CD4-positive, alpha-beta T cell treated with Interferon alpha-2 for 1 hour (primary cell): ENCODE measurements around the gene DIP2B.
A peak's percentile ranks its signal among the peaks of the same experiment; 100 is the strongest.

Experiments
- DNase-seq, 2 donors: peaks; one replicate each; pipeline ENCODE4 v3.0.0-alpha.2; 2020 to 2022

Gene DIP2B

DNA sequence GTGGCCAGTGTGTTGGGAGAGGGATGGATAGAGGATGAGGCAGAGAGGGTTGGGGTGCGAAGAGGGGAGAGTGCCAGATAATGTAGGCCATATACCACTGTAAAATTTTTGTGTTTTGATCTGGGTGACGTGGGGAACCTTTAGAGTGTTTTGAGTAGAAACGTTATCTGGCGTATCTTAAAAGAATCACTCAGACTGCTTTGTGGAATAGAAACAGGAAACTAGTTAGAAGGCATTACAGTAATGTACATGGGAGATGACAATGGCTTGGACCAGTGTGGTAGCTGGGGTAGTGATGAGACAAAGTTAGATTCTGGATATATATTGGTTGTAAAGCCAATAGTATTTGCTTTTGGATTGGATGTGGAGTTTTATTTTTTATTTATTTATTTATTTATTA lies 279.7 kb downstream of the DIP2B start:
- peak in 1 of 2 donors; percentile 14 for DNase-seq

DNA sequence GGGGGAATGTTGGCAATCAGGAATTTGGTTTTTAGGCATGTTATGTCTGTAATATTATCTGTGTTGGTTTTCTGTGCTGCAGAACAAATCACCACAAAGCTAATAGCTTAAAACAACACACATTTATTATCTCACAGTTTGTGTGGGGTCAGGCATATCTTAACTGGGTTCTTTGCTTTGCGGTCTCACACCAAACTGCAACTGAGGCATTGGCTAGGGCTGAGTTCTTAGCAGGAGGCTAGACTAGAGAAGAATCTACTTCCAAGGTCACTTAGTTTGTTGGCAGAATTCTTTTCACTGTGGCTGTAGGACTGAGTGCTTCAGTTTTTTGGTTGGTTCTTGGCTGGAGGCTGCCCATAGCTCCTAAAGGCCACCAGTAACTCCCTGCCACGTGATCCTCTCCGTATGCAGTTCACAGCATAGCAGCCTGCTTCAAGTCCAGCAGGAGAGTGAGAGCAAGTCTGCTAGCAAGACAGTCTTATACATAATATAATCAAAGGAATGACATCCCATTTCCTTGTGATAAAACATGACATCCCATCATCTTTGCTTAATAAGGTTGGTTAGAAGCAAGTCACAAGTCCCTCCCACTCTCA lies 280.7 kb downstream of the DIP2B start:
- no peak for DNase-seq

GRCh38 chr12:50786498-50787231 lies 281.9 kb downstream of the DIP2B start:
- DNase-seq = no peak

DNA sequence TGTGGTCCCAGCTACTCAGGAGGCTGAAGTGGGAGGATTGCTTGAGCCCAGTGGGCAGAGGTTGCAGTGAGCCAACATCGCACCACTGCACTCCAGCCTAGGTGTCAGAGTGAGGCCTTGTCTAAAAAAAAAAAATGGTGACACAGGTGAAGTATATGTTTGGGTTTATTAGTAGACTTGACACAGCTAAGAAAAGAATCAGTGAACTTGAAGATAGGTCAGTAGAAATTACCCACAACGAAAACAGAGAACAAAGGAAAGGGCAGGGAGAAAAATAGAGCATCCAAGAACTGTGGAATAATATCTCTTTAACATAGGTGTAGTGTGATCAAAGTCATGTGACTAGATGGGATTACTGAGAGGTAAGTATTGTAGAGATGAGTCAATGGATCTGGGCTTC lies 282.8 kb downstream of the DIP2B start:
- DNase-seq = no peak

GRCh38 chr12:50788561-50788960 lies 283.8 kb downstream of the DIP2B start:
- no peak for DNase-seq

DNA sequence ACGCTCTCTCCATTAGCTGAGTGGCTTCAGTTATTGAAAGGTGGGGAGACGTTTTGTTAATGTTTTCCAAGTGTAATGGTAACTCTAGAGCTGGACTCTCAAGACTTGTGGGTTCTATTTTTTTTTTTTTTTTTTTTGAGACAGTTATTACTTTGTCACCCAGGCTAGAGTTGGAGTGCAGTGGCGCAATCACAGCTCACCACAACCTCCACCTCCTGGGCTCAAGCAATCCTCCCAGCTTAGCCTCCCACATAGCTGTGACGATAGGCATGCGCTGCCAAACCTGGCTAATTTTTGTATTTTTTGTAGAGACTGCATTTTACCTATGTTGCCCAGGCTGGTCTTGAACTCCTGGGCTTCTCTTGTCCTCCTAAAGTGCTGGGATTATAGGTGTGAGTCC lies 285.3 kb downstream of the DIP2B start:
- DNase-seq = no peak
